ENCODE measurements around the gene CD38.
"Not testable (repeated sequence)": the region's sequence is repeated elsewhere in the genome, so short reads cannot be mapped to it uniquely, and the experiment has no call there.

The CD38 gene

GRCh38 chr4:15762460-15762859 is 15.7 kb upstream of the CD38 start:
- not testable (repeated sequence) for H3K27ac ChIP-seq (ENCODE audit: low read depth, low read length, severe bottlenecking); H3K9me3 ChIP-seq (ENCODE audit: control insufficient read depth, low read length); H3K4me3 ChIP-seq (ENCODE audit: extremely low read depth, insufficient read depth, low read length, poor library complexity, severe bottlenecking); H3K36me3 ChIP-seq (ENCODE audit: control insufficient read depth, insufficient read depth, low read length); H3K4me1 ChIP-seq (ENCODE audit: control insufficient read depth, insufficient read depth, low read length, poor library complexity, severe bottlenecking)

GRCh38 chr4:15765391-15765790 is 12.7 kb upstream of the CD38 start:
- 83 to 90% methylated on average over 6 of the region's 6 CpGs for WGBS, 2 experiments (ENCODE audit: insufficient coverage in 2 of 2)
- Histone ChIP-seq H3K4me3 (ENCODE audit: extremely low read depth, insufficient read depth, low read length, poor library complexity, severe bottlenecking) (no peak overlapping the region), H3K9me3 (ENCODE audit: control insufficient read depth, low read length) (no peaks in the 10 kb centered on the region), H3K27ac (ENCODE audit: low read depth, low read length, severe bottlenecking) (no peak overlapping the region), H3K36me3 (ENCODE audit: control insufficient read depth, insufficient read depth, low read length) (no peaks in the 10 kb centered on the region), H3K4me1 (ENCODE audit: control insufficient read depth, insufficient read depth, low read length, poor library complexity, severe bottlenecking) (no peaks in the 10 kb centered on the region)

DNA sequence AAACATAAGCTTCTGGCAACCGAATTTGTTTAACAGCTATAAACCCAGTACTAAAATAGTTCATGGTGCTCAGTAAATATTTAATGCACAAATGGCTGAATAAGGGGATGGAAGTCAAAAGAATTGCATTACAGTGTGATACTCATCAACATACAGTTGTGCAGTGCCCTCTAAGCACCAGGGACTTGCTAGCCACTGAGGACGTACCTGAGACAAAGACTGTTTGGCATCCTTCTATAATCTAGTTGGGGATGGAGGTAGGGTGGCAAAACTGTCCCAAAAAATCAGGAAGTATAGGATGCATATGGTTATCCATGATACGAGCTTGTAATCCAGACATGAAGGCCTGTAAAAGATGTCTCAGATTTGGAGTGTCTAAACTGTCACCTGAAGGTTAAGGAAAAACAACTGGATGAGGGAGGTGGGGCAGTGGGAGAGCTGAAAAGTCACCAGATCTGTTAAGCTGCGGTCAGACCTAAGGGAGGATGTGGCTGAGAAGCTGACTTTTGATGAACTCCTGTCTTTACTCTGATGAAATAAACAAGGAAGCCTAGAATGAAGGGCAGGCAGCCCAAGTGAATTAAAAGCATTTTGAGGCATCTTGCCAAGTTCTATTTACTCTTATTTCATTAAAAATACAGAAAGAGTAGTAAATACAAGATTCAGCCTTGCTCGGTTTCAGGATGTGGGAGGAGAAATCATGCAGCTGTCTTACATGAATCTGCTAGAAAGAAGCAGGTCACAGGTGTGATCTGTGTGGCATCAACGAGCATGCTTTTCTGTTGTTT is 12.0 kb upstream of the CD38 start:
- Histone ChIP-seq H3K4me3 (ENCODE audit: extremely low read depth, insufficient read depth, low read length, poor library complexity, severe bottlenecking) (no peak overlapping the region), H3K27ac (ENCODE audit: low read depth, low read length, severe bottlenecking) (no peak overlapping the region), H3K36me3 (ENCODE audit: control insufficient read depth, insufficient read depth, low read length) (no peaks in the 10 kb centered on the region), H3K9me3 (ENCODE audit: control insufficient read depth, low read length) (no peaks in the 10 kb centered on the region), H3K4me1 (ENCODE audit: control insufficient read depth, insufficient read depth, low read length, poor library complexity, severe bottlenecking) (no peaks in the 10 kb centered on the region)
- WGBS, 2 experiments (ENCODE audit: insufficient coverage in 2 of 2): 90 to 92% methylated on average over 3 to 4 of the region's 6 CpGs

GRCh38 chr4:15766821-15767220 is 11.3 kb upstream of the CD38 start:
- H3K36me3 ChIP-seq (ENCODE audit: control insufficient read depth, insufficient read depth, low read length): no peaks in the 10 kb centered on the region
- H3K4me3 ChIP-seq (ENCODE audit: extremely low read depth, insufficient read depth, low read length, poor library complexity, severe bottlenecking): no peak overlapping the region
- no peaks in the 10 kb centered on the region for H3K9me3 ChIP-seq (ENCODE audit: control insufficient read depth, low read length)
- WGBS, 2 experiments (ENCODE audit: insufficient coverage in 2 of 2): 88 to 94% methylated on average over 8 of the region's 8 CpGs
- no peak overlapping the region for H3K27ac ChIP-seq (ENCODE audit: low read depth, low read length, severe bottlenecking)
- H3K4me1 ChIP-seq (ENCODE audit: control insufficient read depth, insufficient read depth, low read length, poor library complexity, severe bottlenecking): no peaks in the 10 kb centered on the region

DNA sequence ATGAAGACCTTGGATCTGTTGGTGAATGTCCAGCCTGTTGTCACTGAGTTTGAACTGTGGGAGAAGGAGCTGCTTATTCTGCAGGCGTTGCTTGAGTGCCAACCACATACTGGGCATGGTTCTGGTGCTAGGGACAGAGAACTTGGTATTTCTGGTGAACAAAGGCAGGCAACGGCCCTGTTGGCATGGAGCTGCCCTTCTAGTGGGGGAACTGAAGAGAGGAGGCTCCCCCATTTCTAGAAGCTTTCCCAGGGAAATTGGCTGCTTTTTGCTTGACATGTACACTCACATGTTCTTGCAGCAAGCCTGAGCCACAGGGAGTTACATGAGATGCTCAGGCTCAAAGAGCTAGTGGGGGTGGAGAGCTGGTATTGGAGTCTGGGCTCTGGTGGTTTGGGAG is 8.9 kb upstream of the CD38 start:
- Histone ChIP-seq H3K36me3 (ENCODE audit: control insufficient read depth, insufficient read depth, low read length) (no peaks in the 10 kb centered on the region), H3K4me1 (ENCODE audit: control insufficient read depth, insufficient read depth, low read length, poor library complexity, severe bottlenecking) (no peaks in the 10 kb centered on the region), H3K4me3 (ENCODE audit: extremely low read depth, insufficient read depth, low read length, poor library complexity, severe bottlenecking) (no peak overlapping the region), H3K9me3 (ENCODE audit: control insufficient read depth, low read length) (no peaks in the 10 kb centered on the region), H3K27ac (ENCODE audit: low read depth, low read length, severe bottlenecking) (no peak overlapping the region)
- 75 to 80% methylated on average over 2 of the region's 2 CpGs for WGBS, 2 experiments (ENCODE audit: insufficient coverage in 2 of 2)

DNA sequence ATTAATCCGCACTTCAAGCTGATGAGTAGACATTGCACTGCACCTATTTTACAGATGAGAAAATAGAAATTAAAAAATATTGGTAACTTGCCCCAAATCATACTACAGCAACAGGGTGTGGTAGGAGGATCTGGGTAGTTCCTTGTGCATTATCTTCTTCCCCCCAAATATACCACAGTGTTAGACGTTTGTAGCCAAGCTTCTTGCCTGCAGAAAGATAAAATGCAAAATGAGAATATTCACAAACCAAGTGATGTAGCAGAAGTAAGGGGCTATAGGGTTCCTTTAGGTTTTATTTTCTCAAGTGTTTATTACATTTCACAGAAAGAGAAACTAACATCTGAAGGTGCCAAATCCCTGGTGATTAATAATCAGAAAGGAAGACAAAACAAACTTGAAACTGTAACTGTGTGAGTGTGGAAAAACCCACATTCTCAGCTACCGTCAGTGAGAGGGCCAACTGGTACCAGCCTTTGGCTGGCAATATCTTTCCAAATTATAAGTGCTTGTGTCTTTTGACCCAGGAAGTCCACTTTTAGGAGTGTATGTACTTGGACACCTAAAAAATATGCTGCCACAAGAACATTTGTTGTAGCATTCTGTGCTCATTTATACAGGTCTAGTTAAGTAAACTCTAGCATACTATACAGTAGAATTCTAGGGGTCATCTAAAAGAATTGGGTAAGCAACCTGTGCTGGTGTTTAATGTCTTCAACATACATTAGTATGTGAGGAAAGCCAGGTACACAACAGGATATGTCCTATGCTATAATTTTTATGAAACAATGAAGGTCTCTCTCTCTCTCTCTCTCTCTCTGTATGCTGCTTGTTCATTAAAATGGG is 6.7 kb upstream of the CD38 start:
- Histone ChIP-seq H3K27ac (ENCODE audit: low read depth, low read length, severe bottlenecking) (no peak overlapping the region), H3K4me3 (ENCODE audit: extremely low read depth, insufficient read depth, low read length, poor library complexity, severe bottlenecking) (no peak overlapping the region), H3K36me3 (ENCODE audit: control insufficient read depth, insufficient read depth, low read length) (no peaks in the 10 kb centered on the region), H3K4me1 (ENCODE audit: control insufficient read depth, insufficient read depth, low read length, poor library complexity, severe bottlenecking) (no peaks in the 10 kb centered on the region), H3K9me3 (ENCODE audit: control insufficient read depth, low read length) (no peaks in the 10 kb centered on the region)
- WGBS, 2 experiments (ENCODE audit: insufficient coverage in 2 of 2): 80% methylated on average over 1 of the region's 3 CpGs; no CpG with 5 or more reads in 1 of the 2 experiments

DNA sequence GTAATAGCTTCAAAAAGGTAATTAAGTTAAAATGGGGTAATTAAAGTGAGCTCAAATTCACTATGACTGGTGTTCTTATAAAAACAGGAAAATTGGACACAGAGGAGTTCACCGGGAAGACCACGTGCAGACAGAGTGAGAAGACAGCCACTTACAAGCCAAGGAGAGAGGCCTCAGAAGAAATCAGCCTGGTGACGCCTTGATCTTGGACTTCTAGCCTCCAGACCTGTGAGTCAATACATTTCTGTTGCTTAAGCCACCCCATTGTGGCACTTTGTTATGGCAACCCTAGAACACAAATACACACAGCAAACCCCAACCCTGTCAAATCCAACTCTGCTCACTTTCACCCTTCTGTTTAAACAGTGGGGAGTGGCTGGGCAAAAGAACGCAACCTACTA is 4.1 kb upstream of the CD38 start:
- no peak overlapping the region for H3K4me3 ChIP-seq (ENCODE audit: extremely low read depth, insufficient read depth, low read length, poor library complexity, severe bottlenecking)
- H3K9me3 ChIP-seq (ENCODE audit: control insufficient read depth, low read length): no peaks in the 10 kb centered on the region
- no peak overlapping the region for H3K27ac ChIP-seq (ENCODE audit: low read depth, low read length, severe bottlenecking)
- no peaks in the 10 kb centered on the region for H3K4me1 ChIP-seq (ENCODE audit: control insufficient read depth, insufficient read depth, low read length, poor library complexity, severe bottlenecking)
- H3K36me3 ChIP-seq (ENCODE audit: control insufficient read depth, insufficient read depth, low read length): no peaks in the 10 kb centered on the region
- WGBS, 2 experiments (ENCODE audit: insufficient coverage in 2 of 2): 88 to 95% methylated on average over 4 of the region's 4 CpGs

DNA sequence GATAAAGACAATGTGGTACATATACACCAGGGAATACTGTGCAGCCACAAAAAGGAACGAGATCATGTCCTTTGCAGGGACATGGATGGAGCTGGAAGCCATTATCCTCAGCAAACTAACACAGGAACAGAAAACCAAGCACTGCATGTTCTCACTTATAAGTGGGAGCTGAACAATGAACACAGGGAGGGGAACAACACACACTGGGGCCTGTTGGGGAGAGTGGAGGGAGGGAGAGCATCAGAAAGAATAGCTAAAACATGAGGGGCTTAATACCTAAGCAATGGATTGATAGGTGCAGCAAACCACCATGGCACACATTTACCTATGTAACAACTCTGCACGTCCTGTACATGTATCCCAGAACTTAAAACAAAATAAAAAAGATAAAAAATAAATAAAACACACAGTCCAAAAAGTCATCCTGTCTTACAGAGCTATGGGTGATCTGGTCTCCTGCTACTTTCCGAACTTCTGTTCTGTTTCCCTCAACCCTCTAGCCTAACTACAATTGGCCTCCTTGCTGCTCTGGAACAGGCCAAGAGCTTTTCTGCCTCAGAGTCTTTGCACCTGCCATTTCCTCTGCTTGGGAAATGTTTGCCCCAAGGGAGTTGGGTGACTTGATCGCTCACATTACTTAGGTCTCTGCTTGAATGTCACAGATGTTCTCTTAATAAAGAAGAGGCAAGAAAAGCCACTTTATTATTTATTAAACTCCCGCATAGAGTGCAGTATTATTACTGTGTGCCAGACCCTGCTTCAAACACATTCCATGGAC is 1.1 kb upstream of the CD38 start:
- H3K36me3 ChIP-seq (ENCODE audit: control insufficient read depth, insufficient read depth, low read length): no peaks in the 10 kb centered on the region
- no peaks in the 10 kb centered on the region for H3K9me3 ChIP-seq (ENCODE audit: control insufficient read depth, low read length)
- H3K4me1 ChIP-seq (ENCODE audit: control insufficient read depth, insufficient read depth, low read length, poor library complexity, severe bottlenecking): peaks cover 5% of the 10 kb centered on the region
- no peak overlapping the region for H3K4me3 ChIP-seq (ENCODE audit: extremely low read depth, insufficient read depth, low read length, poor library complexity, severe bottlenecking)
- H3K27ac ChIP-seq (ENCODE audit: low read depth, low read length, severe bottlenecking): no peak overlapping the region
- WGBS, 2 experiments (ENCODE audit: insufficient coverage in 2 of 2): 88 to 96% methylated on average over 2 to 3 of the region's 5 CpGs

DNA sequence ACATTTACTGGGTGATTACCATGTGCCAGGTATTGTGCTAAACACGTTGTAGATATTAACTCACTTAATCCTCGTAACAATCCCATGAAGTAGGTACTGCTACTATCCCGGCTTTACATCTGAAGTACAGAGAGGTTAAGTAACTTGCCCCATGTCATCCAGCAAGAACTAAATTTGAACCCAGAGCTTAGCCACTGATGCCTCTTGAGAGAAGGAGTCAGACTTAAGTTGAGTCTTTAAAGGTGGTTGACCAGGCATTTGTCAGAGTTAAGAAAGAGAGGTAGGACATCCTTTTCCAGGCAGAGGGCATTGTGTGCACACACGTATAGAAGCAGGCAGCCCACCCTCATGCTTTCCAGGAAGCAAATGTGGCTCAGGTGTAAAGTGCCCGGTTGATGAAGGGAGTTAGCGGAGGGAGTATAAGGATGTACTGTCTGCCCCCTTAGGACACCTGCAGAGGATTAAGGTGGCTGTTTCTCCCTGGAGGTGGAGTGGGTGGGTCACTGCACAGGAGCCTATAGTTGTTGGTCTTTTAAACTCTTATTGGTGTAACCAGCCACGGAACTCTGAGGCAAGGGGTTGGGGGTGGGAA is 335 bp upstream of the CD38 start:
- peak overlapping the region; percentile 41 for H3K4me3 ChIP-seq (ENCODE audit: extremely low read depth, insufficient read depth, low read length, poor library complexity, severe bottlenecking)

DNA sequence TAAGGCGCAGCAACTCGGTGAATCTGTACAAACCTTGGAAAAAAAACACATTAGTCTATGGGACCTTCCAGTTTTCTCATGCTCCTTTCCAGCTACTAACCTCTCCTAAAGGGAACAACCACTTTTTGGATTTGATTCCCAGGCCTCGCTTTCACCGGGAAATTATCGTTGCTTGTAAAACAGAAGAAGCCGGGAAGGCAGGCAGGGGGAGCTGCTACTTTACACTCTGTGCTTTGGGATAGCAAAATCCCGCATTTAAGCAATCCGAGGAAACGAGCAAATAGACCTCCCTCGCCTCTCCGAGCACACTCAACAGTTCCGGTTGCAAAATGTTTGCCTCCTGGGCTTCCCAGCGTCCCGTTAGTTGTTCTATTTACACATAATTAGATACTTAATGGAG is 1.2 kb downstream of the CD38 start:
- WGBS, 2 experiments (ENCODE audit: insufficient coverage in 2 of 2): 0 to 2% methylated on average over 8 to 9 of the region's 14 CpGs
- no peak overlapping the region for H3K27ac ChIP-seq (ENCODE audit: low read depth, low read length, severe bottlenecking)
- peak overlapping the region; percentile 41 for H3K4me3 ChIP-seq (ENCODE audit: extremely low read depth, insufficient read depth, low read length, poor library complexity, severe bottlenecking)
- H3K36me3 ChIP-seq (ENCODE audit: control insufficient read depth, insufficient read depth, low read length): no peaks in the 10 kb centered on the region
- peaks cover 5% of the 10 kb centered on the region for H3K4me1 ChIP-seq (ENCODE audit: control insufficient read depth, insufficient read depth, low read length, poor library complexity, severe bottlenecking)
- H3K9me3 ChIP-seq (ENCODE audit: control insufficient read depth, low read length): no peaks in the 10 kb centered on the region

More for the DNA sequence above, 335 bp upstream of the CD38 start:
- 61 to 74% methylated on average over 5 to 7 of the region's 7 CpGs for WGBS, 2 experiments (ENCODE audit: insufficient coverage in 2 of 2)
- Histone ChIP-seq H3K36me3 (ENCODE audit: control insufficient read depth, insufficient read depth, low read length) (no peaks in the 10 kb centered on the region), H3K4me1 (ENCODE audit: control insufficient read depth, insufficient read depth, low read length, poor library complexity, severe bottlenecking) (peaks cover 5% of the 10 kb centered on the region), H3K9me3 (ENCODE audit: control insufficient read depth, low read length) (no peaks in the 10 kb centered on the region), H3K27ac (ENCODE audit: low read depth, low read length, severe bottlenecking) (no peak overlapping the region)

Data from mesodermal cell (in vitro differentiated cells).